HepG2 (cell line): Measurements from ENCODE around the gene TAF7. TPM values are rescaled to one million over a fixed set of nuclear protein-coding genes. Genes with fewer than 3 reads are reported as not detected.

Experiments
- DR1 ChIP-seq: sonication (generic); formaldehyde crosslinking; IDR thresholded peaks from 2 replicates; pipeline ENCODE4 v1.8.0; 2021; ENCODE audit warnings: mild to moderate bottlenecking, missing genetic modification reagents, inconsistent platforms
- KMT2A ChIP-seq: sonication (generic); formaldehyde crosslinking; IDR thresholded peaks from 2 replicates; pipeline ENCODE4 v1.4.0; 2020; ENCODE audit warnings: missing genetic modification reagents
- MAZ ChIP-seq, 2 experiments: sonication (generic) in 1 of 2; formaldehyde crosslinking in 1 of 2; IDR thresholded peaks; 2 replicates each; pipeline versions ENCODE4 v1.5.0 to v1.6.1; 2012 to 2020; ENCODE audit warnings: low read depth in 2 of 2, mild to moderate bottlenecking in 2 of 2, borderline replicate concordance in 1 of 2, improper control_type of control experiment in 1 of 2, low read length in 1 of 2, missing genetic modification reagents in 1 of 2, moderate library complexity in 1 of 2
- MED8 ChIP-seq: sonication (generic); formaldehyde crosslinking; IDR thresholded peaks from 2 replicates; pipeline ENCODE4 v1.8.1; 2023; ENCODE audit warnings: mild to moderate bottlenecking, missing genetic modification reagents; ENCODE audit not compliant: insufficient replicate concordance
- RBM39 ChIP-seq: fragments of 200-400 bp; formaldehyde crosslinking; IDR thresholded peaks from one replicate; pipeline ENCODE4 v1.6.1; 2018; ENCODE audit warnings: antibody characterized with exemption, mild to moderate bottlenecking, low read depth, low read length; ENCODE audit not compliant: poor library complexity, severe bottlenecking
- SNAPC2 ChIP-seq: sonication (generic); formaldehyde crosslinking; IDR thresholded peaks from 2 replicates; pipeline ENCODE4 v1.8.1; 2022; ENCODE audit warnings: mild to moderate bottlenecking, missing genetic modification reagents
- ZNF296 ChIP-seq: sonication (generic); formaldehyde crosslinking; conservative IDR thresholded peaks from 2 replicates; pipeline ENCODE4 v1.5.0; 2020; ENCODE audit warnings: mild to moderate bottlenecking, missing genetic modification reagents
- ZNF329 ChIP-seq: sonication (generic); formaldehyde crosslinking; IDR thresholded peaks from 2 replicates; pipeline ENCODE4 v1.9.0; 2021; ENCODE audit warnings: low read depth, mild to moderate bottlenecking, missing genetic modification reagents
- ZNF552 ChIP-seq: sonication (generic); formaldehyde crosslinking; IDR thresholded peaks from 2 replicates; pipeline ENCODE4 v1.9.0; 2022; ENCODE audit warnings: missing genetic modification reagents, mild to moderate bottlenecking, borderline replicate concordance
- ZNF644 ChIP-seq: IDR thresholded peaks from 2 replicates; pipeline ENCODE4 v1.6.1; 2016; ENCODE audit warnings: low read depth
- ZNF672 ChIP-seq: sonication (generic); formaldehyde crosslinking; IDR thresholded peaks from 2 replicates; pipeline ENCODE4 v1.8.1; 2022; ENCODE audit warnings: missing genetic modification reagents
- ZSCAN29 ChIP-seq: sonication (generic); formaldehyde crosslinking; conservative IDR thresholded peaks from 2 replicates; pipeline ENCODE4 v1.4.0; 2020; ENCODE audit warnings: mild to moderate bottlenecking, missing genetic modification reagents
- ZZZ3 ChIP-seq: sonication (generic); formaldehyde crosslinking; IDR thresholded peaks from 2 replicates; pipeline ENCODE4 v1.4.0; 2020; ENCODE audit warnings: missing genetic modification reagents, mild to moderate bottlenecking, borderline replicate concordance
- polyA plus RNA-seq, 8 experiments: library from polyadenylated mRNA; depleted of rRNA in 3 of 8; stranded (reverse) in 7 of 8; unstranded in 1 of 8; fragments of >200 nt; fragmentation: Illumina TruSeq in 4 of 8; extraction: Trizol in 4 of 8; gene quantifications; 2 replicates each; pipeline versions ENCODE4 v1.2.1 to v1.2.3, GENCODE V29; 2011 to 2016; ENCODE audit warnings: low read depth in 4 of 8, missing spikeins in 1 of 8, mixed read lengths in 1 of 8; ENCODE audit not compliant: insufficient read depth in 1 of 8
- total RNA-seq, 5 experiments: library from RNA; depleted of rRNA; stranded (reverse); fragments of >200 nt; fragmentation: Illumina TruSeq; extraction: Trizol; gene quantifications; 2 replicates each; pipeline ENCODE4 v1.2.3, GENCODE V29; 2016; ENCODE audit warnings: low read depth in 1 of 5
- TF ChIP-seq, protein P1 (sequence below): sonication (generic); formaldehyde crosslinking; IDR thresholded peaks from 2 replicates; pipeline ENCODE4 v1.4.0; 2020; ENCODE audit warnings: missing genetic modification reagents
- TF ChIP-seq, protein P2 (sequence below): sonication (generic); formaldehyde crosslinking; conservative IDR thresholded peaks from 2 replicates; pipeline ENCODE4 v1.8.0; 2022; ENCODE audit warnings: missing genetic modification reagents
- TF ChIP-seq, protein P3 (sequence below): sonication (generic); formaldehyde crosslinking; IDR thresholded peaks from 2 replicates; pipeline ENCODE4 v1.9.0; 2021; ENCODE audit warnings: mild to moderate bottlenecking, missing genetic modification reagents

Gene TAF7
- total and polyA plus RNA-seq, 2 of the 13 experiments (the other 11 are each of a cell fraction or from before 2014, with no cell fraction given): 41.6 to 61.5 TPM

DNA sequence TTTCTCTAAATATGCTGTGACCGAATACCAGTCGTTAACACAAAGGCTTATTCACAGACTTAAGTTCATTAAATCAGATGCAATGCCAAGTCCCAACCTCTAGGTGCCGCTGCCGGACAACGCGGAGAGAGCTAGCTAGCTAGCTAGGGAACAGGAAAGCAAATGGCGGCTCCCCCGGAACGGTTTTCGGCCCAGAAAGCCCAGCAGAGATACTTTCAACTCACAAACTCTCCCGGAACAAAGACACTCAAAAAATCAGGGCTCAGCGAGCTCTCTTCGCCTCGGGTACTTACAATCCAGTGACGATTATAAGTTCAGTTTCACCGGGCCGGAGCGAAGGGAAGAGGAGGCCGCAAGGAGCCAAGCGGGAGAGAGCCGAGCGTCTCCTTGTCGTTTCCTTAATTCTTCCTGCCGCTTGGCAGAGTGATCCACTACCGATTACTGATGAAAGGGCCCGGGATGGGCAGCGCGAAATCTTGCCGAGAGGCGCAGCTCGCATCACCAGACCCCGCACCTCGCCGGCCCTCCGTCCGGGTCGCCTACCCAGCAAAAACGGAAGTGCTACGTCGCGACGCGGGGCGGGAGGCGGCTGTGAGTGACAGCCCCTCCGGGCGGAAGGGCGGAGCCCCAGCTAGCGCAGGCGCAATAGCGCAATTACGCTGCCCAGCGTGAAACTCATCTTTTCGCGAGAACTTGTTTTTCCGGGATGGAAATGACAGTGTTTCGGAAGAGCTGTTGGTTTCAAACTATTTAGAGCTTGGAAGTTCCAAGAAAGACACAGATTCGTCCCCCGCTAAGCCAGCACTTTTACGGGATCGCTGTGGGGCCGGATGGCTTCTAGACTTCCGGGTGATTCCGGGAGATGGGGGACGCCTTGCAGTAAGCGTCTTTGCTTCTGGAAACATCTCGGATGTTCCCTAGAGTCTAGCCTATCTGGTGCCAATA is at the start of gene TAF7 (continued):
- TF ChIP-seq, protein P1, sequence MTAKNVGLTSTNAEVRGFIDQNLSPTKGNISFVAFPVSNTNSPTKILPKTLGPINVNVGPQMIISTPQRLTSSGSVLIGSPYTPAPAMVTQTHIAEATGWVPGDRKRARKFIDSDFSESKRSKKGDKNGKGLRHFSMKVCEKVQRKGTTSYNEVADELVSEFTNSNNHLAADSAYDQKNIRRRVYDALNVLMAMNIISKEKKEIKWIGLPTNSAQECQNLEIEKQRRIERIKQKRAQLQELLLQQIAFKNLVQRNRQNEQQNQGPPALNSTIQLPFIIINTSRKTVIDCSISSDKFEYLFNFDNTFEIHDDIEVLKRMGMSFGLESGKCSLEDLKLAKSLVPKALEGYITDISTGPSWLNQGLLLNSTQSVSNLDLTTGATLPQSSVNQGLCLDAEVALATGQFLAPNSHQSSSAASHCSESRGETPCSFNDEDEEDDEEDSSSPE: peak; percentile 71
- TF ChIP-seq ZNF296 (CRISPR knock-in tag) (no peak), DR1 (peak; percentile 52; the same call in 1 of the 2 replicates), SNAPC2 (CRISPR knock-in tag) (no peak), RBM39 (peak; percentile 63), ZSCAN29 (no peak), ZZZ3 (CRISPR knock-in tag) (peak; percentile 75; the same call in 1 of the 2 replicates), MED8 (CRISPR knock-in tag) (peak; percentile 73), MAZ (IDR thresholded peaks at IDR 0.05; ENCODE audit: borderline replicate concordance, low read depth, low read length) (peak; percentile 72), MAZ (CRISPR knock-in tag; IDR thresholded peaks at IDR 0.05; ENCODE audit: low read depth) (peak; percentile 81), ZNF672 (CRISPR knock-in tag) (no peak), KMT2A (CRISPR knock-in tag) (0 out of 2 replicates have a peak, but pooled peaks have one; percentile 32), ZNF644 (CRISPR knock-in tag) (0 out of 2 replicates have a peak, but pooled peaks have one; percentile 59), ZNF329 (CRISPR knock-in tag) (0 out of 2 replicates have a peak, but pooled peaks have one; percentile 47), ZNF552 (CRISPR knock-in tag) (0 out of 2 replicates have a peak, but pooled peaks have one; percentile 34)
- TF ChIP-seq, protein P2, sequence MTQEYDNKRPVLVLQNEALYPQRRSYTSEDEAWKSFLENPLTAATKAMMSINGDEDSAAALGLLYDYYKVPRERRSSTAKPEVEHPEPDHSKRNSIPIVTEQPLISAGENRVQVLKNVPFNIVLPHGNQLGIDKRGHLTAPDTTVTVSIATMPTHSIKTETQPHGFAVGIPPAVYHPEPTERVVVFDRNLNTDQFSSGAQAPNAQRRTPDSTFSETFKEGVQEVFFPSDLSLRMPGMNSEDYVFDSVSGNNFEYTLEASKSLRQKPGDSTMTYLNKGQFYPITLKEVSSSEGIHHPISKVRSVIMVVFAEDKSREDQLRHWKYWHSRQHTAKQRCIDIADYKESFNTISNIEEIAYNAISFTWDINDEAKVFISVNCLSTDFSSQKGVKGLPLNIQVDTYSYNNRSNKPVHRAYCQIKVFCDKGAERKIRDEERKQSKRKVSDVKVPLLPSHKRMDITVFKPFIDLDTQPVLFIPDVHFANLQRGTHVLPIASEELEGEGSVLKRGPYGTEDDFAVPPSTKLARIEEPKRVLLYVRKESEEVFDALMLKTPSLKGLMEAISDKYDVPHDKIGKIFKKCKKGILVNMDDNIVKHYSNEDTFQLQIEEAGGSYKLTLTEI (CRISPR knock-in tag): no peak
- TF ChIP-seq, protein P3, sequence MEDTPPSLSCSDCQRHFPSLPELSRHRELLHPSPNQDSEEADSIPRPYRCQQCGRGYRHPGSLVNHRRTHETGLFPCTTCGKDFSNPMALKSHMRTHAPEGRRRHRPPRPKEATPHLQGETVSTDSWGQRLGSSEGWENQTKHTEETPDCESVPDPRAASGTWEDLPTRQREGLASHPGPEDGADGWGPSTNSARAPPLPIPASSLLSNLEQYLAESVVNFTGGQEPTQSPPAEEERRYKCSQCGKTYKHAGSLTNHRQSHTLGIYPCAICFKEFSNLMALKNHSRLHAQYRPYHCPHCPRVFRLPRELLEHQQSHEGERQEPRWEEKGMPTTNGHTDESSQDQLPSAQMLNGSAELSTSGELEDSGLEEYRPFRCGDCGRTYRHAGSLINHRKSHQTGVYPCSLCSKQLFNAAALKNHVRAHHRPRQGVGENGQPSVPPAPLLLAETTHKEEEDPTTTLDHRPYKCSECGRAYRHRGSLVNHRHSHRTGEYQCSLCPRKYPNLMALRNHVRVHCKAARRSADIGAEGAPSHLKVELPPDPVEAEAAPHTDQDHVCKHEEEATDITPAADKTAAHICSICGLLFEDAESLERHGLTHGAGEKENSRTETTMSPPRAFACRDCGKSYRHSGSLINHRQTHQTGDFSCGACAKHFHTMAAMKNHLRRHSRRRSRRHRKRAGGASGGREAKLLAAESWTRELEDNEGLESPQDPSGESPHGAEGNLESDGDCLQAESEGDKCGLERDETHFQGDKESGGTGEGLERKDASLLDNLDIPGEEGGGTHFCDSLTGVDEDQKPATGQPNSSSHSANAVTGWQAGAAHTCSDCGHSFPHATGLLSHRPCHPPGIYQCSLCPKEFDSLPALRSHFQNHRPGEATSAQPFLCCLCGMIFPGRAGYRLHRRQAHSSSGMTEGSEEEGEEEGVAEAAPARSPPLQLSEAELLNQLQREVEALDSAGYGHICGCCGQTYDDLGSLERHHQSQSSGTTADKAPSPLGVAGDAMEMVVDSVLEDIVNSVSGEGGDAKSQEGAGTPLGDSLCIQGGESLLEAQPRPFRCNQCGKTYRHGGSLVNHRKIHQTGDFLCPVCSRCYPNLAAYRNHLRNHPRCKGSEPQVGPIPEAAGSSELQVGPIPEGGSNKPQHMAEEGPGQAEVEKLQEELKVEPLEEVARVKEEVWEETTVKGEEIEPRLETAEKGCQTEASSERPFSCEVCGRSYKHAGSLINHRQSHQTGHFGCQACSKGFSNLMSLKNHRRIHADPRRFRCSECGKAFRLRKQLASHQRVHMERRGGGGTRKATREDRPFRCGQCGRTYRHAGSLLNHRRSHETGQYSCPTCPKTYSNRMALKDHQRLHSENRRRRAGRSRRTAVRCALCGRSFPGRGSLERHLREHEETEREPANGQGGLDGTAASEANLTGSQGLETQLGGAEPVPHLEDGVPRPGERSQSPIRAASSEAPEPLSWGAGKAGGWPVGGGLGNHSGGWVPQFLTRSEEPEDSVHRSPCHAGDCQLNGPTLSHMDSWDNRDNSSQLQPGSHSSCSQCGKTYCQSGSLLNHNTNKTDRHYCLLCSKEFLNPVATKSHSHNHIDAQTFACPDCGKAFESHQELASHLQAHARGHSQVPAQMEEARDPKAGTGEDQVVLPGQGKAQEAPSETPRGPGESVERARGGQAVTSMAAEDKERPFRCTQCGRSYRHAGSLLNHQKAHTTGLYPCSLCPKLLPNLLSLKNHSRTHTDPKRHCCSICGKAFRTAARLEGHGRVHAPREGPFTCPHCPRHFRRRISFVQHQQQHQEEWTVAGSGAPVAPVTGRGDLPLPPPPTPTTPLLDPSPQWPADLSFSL (CRISPR knock-in tag): no peak
